H1 (cell line): Measurements from ENCODE around the gene HSPBAP1. TPM values are rescaled to one million over a fixed set of nuclear protein-coding genes. Genes with fewer than 3 reads are reported as not detected.

Experiments
- ATF2 ChIP-seq: IDR thresholded peaks from 2 replicates; pipeline ENCODE4 v1.6.1; 2012; ENCODE audit warnings: low read length, inconsistent platforms
- HDAC2 ChIP-seq, 2 experiments: fragments of 300-600 bp in 1 of 2; sonication (generic) in 1 of 2; IDR thresholded peaks; 2 replicates each; pipeline ENCODE4 v1.6.1; 2011 to 2012; ENCODE audit warnings: low read depth in 2 of 2, low read length in 2 of 2, mild to moderate bottlenecking in 2 of 2, moderate library complexity in 2 of 2, borderline replicate concordance in 1 of 2, inconsistent platforms in 1 of 2
- RNF2 ChIP-seq: fragments of 200-900, 300-1000 bp; sonication (generic); IDR thresholded peaks from 2 replicates; pipeline ENCODE4 v1.7.1; 2016; ENCODE audit warnings: borderline replicate concordance, low read depth, mild to moderate bottlenecking, antibody characterized with exemption, low read length; ENCODE audit not compliant: poor library complexity, severe bottlenecking; ENCODE audit errors: missing control alignments
- SAP30 ChIP-seq: fragments of 300-600 bp; sonication (generic); IDR thresholded peaks from 2 replicates; pipeline ENCODE4 v1.7.1; 2012; ENCODE audit warnings: low read length, moderate library complexity, mild to moderate bottlenecking, inconsistent platforms; ENCODE audit not compliant: insufficient read depth, insufficient replicate concordance
- TBP ChIP-seq: IDR thresholded peaks from 2 replicates; pipeline ENCODE4 v1.6.1; 2011; ENCODE audit warnings: low read depth, low read length, improper control_type of control experiment
- polyA plus RNA-seq, 7 experiments: library from polyadenylated mRNA; depleted of rRNA in 3 of 7; stranded (reverse) in 5 of 7; unstranded in 2 of 7; fragments of >200 nt in 5 of 7; fragments of 200-250 nt in 2 of 7; gene quantifications; 1 replicate in 5 of 7; 2 replicates in 1 of 7; 4 replicates in 1 of 7; pipeline versions ENCODE4 v1.2.1 to v1.2.3, GENCODE V29; 2011 to 2013; ENCODE audit warnings: missing spikeins in 2 of 7, mixed read lengths in 2 of 7
- total RNA-seq: library from RNA; stranded (reverse); fragmentation: NEBNext Ultra II Directional; extraction: Animal tissue kit (Norgen Biotek cat#: 25700); gene quantifications from 2 replicates; pipeline ENCODE4 v1.2.1, GENCODE V29; 2021
- TF ChIP-seq, protein P1 (sequence below): fragments of 300-600 bp; sonication (generic); IDR thresholded peaks from 2 replicates; pipeline ENCODE4 v1.7.1; 2012; ENCODE audit warnings: low read length, moderate library complexity, mild to moderate bottlenecking, inconsistent platforms; ENCODE audit not compliant: insufficient replicate concordance

The HSPBAP1 gene
- total and polyA plus RNA-seq, 2 of the 8 experiments (the other 6 are each of a cell fraction or from before 2014, with no cell fraction given), result 7.5 to 8.3 TPM

DNA sequence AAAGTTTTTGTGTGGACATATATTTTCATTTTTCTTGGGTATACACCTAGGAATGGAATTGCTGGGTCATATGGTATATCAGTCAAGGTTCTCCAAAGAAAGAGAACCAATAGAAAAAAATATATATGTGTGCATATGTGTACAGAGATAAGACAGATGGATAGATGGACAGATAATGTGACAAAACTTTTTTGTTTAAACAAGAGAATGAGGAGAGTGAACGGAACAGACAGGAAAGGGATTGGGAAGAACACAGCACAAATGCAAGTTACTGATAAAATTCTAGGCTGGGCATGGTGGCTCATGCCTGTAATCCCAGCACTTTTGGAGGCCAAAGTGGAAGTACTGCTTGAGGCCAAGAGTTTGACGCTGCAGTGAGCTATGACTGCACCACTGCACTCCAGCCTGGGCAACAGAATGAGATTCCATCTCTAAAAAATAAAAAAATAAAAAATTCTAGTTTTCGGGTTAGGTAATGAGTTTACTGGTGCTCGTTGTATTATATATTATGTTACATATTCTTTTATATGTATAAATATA is 50.0 kb downstream of the HSPBAP1 start (continued):
- TF ChIP-seq, protein P1, sequence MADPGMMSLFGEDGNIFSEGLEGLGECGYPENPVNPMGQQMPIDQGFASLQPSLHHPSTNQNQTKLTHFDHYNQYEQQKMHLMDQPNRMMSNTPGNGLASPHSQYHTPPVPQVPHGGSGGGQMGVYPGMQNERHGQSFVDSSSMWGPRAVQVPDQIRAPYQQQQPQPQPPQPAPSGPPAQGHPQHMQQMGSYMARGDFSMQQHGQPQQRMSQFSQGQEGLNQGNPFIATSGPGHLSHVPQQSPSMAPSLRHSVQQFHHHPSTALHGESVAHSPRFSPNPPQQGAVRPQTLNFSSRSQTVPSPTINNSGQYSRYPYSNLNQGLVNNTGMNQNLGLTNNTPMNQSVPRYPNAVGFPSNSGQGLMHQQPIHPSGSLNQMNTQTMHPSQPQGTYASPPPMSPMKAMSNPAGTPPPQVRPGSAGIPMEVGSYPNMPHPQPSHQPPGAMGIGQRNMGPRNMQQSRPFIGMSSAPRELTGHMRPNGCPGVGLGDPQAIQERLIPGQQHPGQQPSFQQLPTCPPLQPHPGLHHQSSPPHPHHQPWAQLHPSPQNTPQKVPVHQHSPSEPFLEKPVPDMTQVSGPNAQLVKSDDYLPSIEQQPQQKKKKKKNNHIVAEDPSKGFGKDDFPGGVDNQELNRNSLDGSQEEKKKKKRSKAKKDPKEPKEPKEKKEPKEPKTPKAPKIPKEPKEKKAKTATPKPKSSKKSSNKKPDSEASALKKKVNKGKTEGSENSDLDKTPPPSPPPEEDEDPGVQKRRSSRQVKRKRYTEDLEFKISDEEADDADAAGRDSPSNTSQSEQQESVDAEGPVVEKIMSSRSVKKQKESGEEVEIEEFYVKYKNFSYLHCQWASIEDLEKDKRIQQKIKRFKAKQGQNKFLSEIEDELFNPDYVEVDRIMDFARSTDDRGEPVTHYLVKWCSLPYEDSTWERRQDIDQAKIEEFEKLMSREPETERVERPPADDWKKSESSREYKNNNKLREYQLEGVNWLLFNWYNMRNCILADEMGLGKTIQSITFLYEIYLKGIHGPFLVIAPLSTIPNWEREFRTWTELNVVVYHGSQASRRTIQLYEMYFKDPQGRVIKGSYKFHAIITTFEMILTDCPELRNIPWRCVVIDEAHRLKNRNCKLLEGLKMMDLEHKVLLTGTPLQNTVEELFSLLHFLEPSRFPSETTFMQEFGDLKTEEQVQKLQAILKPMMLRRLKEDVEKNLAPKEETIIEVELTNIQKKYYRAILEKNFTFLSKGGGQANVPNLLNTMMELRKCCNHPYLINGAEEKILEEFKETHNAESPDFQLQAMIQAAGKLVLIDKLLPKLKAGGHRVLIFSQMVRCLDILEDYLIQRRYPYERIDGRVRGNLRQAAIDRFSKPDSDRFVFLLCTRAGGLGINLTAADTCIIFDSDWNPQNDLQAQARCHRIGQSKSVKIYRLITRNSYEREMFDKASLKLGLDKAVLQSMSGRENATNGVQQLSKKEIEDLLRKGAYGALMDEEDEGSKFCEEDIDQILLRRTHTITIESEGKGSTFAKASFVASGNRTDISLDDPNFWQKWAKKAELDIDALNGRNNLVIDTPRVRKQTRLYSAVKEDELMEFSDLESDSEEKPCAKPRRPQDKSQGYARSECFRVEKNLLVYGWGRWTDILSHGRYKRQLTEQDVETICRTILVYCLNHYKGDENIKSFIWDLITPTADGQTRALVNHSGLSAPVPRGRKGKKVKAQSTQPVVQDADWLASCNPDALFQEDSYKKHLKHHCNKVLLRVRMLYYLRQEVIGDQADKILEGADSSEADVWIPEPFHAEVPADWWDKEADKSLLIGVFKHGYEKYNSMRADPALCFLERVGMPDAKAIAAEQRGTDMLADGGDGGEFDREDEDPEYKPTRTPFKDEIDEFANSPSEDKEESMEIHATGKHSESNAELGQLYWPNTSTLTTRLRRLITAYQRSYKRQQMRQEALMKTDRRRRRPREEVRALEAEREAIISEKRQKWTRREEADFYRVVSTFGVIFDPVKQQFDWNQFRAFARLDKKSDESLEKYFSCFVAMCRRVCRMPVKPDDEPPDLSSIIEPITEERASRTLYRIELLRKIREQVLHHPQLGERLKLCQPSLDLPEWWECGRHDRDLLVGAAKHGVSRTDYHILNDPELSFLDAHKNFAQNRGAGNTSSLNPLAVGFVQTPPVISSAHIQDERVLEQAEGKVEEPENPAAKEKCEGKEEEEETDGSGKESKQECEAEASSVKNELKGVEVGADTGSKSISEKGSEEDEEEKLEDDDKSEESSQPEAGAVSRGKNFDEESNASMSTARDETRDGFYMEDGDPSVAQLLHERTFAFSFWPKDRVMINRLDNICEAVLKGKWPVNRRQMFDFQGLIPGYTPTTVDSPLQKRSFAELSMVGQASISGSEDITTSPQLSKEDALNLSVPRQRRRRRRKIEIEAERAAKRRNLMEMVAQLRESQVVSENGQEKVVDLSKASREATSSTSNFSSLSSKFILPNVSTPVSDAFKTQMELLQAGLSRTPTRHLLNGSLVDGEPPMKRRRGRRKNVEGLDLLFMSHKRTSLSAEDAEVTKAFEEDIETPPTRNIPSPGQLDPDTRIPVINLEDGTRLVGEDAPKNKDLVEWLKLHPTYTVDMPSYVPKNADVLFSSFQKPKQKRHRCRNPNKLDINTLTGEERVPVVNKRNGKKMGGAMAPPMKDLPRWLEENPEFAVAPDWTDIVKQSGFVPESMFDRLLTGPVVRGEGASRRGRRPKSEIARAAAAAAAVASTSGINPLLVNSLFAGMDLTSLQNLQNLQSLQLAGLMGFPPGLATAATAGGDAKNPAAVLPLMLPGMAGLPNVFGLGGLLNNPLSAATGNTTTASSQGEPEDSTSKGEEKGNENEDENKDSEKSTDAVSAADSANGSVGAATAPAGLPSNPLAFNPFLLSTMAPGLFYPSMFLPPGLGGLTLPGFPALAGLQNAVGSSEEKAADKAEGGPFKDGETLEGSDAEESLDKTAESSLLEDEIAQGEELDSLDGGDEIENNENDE, result no peak
- TF ChIP-seq TBP (no peak), RNF2 (no peak), HDAC2 (IDR thresholded peaks at IDR 0.05; ENCODE audit: borderline replicate concordance in 1 of 2, low read depth in 2 of 2, low read length in 2 of 2) (no peak), ATF2 (no peak), SAP30 (no peak)
